B cell (primary cell): ENCODE results near the gene BTK.

Source experiments
- EZH2 ChIP-seq: IDR thresholded peaks from 2 replicates; pipeline ENCODE4 v1.6.1; 2012; ENCODE audit warnings: borderline replicate concordance, low read depth, mild to moderate bottlenecking, moderate library complexity, low read length; ENCODE audit not compliant: insufficient read depth, poor library complexity, severe bottlenecking
- TF ChIP-seq, protein P1 (sequence below): fragments of 200-600 bp; IDR thresholded peaks from one replicate; pipeline ENCODE4 v1.8.0; 2022; ENCODE audit warnings: antibody characterized with exemption, mild to moderate bottlenecking

- TF ChIP-seq, protein P1, sequence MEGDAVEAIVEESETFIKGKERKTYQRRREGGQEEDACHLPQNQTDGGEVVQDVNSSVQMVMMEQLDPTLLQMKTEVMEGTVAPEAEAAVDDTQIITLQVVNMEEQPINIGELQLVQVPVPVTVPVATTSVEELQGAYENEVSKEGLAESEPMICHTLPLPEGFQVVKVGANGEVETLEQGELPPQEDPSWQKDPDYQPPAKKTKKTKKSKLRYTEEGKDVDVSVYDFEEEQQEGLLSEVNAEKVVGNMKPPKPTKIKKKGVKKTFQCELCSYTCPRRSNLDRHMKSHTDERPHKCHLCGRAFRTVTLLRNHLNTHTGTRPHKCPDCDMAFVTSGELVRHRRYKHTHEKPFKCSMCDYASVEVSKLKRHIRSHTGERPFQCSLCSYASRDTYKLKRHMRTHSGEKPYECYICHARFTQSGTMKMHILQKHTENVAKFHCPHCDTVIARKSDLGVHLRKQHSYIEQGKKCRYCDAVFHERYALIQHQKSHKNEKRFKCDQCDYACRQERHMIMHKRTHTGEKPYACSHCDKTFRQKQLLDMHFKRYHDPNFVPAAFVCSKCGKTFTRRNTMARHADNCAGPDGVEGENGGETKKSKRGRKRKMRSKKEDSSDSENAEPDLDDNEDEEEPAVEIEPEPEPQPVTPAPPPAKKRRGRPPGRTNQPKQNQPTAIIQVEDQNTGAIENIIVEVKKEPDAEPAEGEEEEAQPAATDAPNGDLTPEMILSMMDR: no peak
- TF ChIP-seq EZH2: no peak
Observed at GRCh38 chrX:101408532-101408841, 22.5 kb upstream of the BTK start.
